Stomach (tissue), 9 donors: ENCODE measurements around the gene DNAAF8. TPM values are rescaled to one million over a fixed set of nuclear protein-coding genes. Genes with fewer than 3 reads are reported as not detected.

ENCODE experiments used
- DNase-seq, 2 donors: peaks; one replicate each; pipeline versions ENCODE4 v3.0.0 to v3.0.0-alpha.2; 2013 to 2019
- H3K27ac ChIP-seq, 5 donors: fragments of 200-600 bp in 4 of 5; sonication (generic) in 4 of 5; one replicate each; pipeline ENCODE4 v1.5.1; 2013 to 2019; ENCODE audit warnings: mild to moderate bottlenecking in 1 of 5, moderate library complexity in 1 of 5
- H3K27me3 ChIP-seq, 3 donors: fragments of 200-600 bp; sonication (generic); one replicate each; pipeline ENCODE4 v1.5.1; 2017 to 2019; ENCODE audit warnings: mixed run types in 1 of 3
- H3K36me3 ChIP-seq, 4 donors: fragments of 200-600 bp; sonication (generic); 1 replicate in 3 of 4; 2 replicates in 1 of 4; pipeline ENCODE4 v1.5.1; 2016 to 2019
- H3K4me1 ChIP-seq, 4 donors: fragments of 200-600 bp; sonication (generic); one replicate each; pipeline ENCODE4 v1.5.1; 2016 to 2019
- H3K4me3 ChIP-seq, 4 donors: fragments of 200-600 bp; sonication (generic) in 3 of 4; one replicate each; pipeline ENCODE4 v1.5.1; 2016 to 2019; ENCODE audit warnings: mild to moderate bottlenecking in 1 of 4
- H3K9me3 ChIP-seq, 4 donors: fragments of 200-600 bp; sonication (generic); one replicate each; pipeline ENCODE4 v1.5.1; 2016 to 2019
- CTCF ChIP-seq, 7 experiments: fragments of 450-650 bp in 4 of 7; fragments of 200-600 bp in 3 of 7; sonication (generic) in 3 of 7; IDR thresholded peaks; one replicate each; pipeline ENCODE4 v1.5.1; 2016 to 2019; ENCODE audit warnings: antibody characterized with exemption in 7 of 7, control low read depth in 2 of 7, mild to moderate bottlenecking in 1 of 7
- EP300 ChIP-seq: sonication (generic); formaldehyde crosslinking; IDR thresholded peaks from one replicate; pipeline ENCODE4 v1.6.1; 2017; ENCODE audit warnings: antibody characterized with exemption
- POLR2A ChIP-seq, 4 donors: fragments of 450-650 bp; IDR thresholded peaks; one replicate each; pipeline ENCODE4 v1.6.1; 2016; ENCODE audit warnings: antibody characterized with exemption in 4 of 4, control low read depth in 2 of 4, mild to moderate bottlenecking in 1 of 4, moderate library complexity in 1 of 4
- POLR2AphosphoS5 ChIP-seq, 3 donors: sonication (generic); formaldehyde crosslinking; IDR thresholded peaks; one replicate each; pipeline ENCODE4 v1.6.1; 2016; ENCODE audit warnings: antibody characterized with exemption in 3 of 3
- WGBS, 5 donors: extraction: QIAGEN DNeasy Blood & Tissue Kit in 3 of 5; methylation state at CpG; one replicate each; pipeline versions ENCODE4 v1.1.5 to v1.1.7; 2013 to 2018; 5-methylcytosine and 5-hydroxymethylcytosine counted together
- intact Hi-C: fragments of 100-400 bp; cut with DNase I; formaldehyde crosslinking; loops from one replicate; pipeline ENCODE4 v1.15.1; 2023; ENCODE audit warnings: low total_unique reads
- polyA plus RNA-seq, 3 donors: library from polyadenylated mRNA; stranded (reverse); fragments of 200-250 nt; gene quantifications; one replicate each; pipeline ENCODE4 v1.2.3, GENCODE V29; 2013
- total RNA-seq, 5 donors: library from RNA; depleted of rRNA; stranded (reverse); fragments of >200 nt; gene quantifications; one replicate each; pipeline versions ENCODE4 v1.1.0 to v1.2.3, GENCODE V29; 2014 to 2016
- donor health status: healthy with polysubstance abuse.
- donor health status: Bipolar disorder and iron deficiency.
- donor health status: healthy.

The DNAAF8 gene
- total and polyA plus RNA-seq, 8 donors = 0.68 to 1.8 (median 1.2) TPM; not detected in 5

GRCh38 chr16:4747906-4748681 is 13.8 kb downstream of the DNAAF8 start:
- no peak overlapping the region for H3K27ac ChIP-seq
- DNase-seq = no peak
- H3K4me3 ChIP-seq = no peak overlapping the region
- peaks cover 24 to 49% (median 45%) of the 10 kb centered on the region in 4 donors for H3K36me3 ChIP-seq
- WGBS, 5 donors = 76 to 85% (median 82%) methylated on average over 14 of the region's 14 CpGs
- H3K9me3 ChIP-seq = no peaks in the 10 kb centered on the region
- H3K4me1 ChIP-seq = peaks cover 15 to 24% (median 20%) of the 10 kb centered on the region in 4 donors
- H3K27me3 ChIP-seq = no peaks in the 10 kb centered on the region
- intact Hi-C loops = no loop called here
- no peak for TF ChIP-seq POLR2AphosphoS5 (IDR thresholded peaks at IDR 0.05)
- no peak for TF ChIP-seq CTCF (IDR thresholded peaks at IDR 0.05)
- TF ChIP-seq EP300 = no peak

- no peaks in the 10 kb centered on the region for H3K27me3 ChIP-seq
- H3K36me3 ChIP-seq = peaks cover 28 to 57% (median 52%) of the 10 kb centered on the region in 4 donors
- TF ChIP-seq POLR2A (IDR thresholded peaks at IDR 0.05) (no peak), EP300 (no peak), POLR2AphosphoS5 (IDR thresholded peaks at IDR 0.05) (no peak), CTCF (IDR thresholded peaks at IDR 0.05) (no peak)
- peaks cover 12 to 17% (median 16%) of the 10 kb centered on the region in 4 donors for H3K4me1 ChIP-seq
- H3K9me3 ChIP-seq = no peaks in the 10 kb centered on the region
- WGBS, 5 donors = 88 to 95% (median 94%) methylated on average over 10 to 16 of the region's 16 CpGs
- intact Hi-C loops = no loop called here
- H3K27ac ChIP-seq = no peak overlapping the region
- DNase-seq = no peak
- no peak overlapping the region for H3K4me3 ChIP-seq
Observed at GRCh38 chr16:4748682-4749411, 14.5 kb downstream of the DNAAF8 start.

- intact Hi-C loops = no loop called here
- DNase-seq = no peak
- Histone ChIP-seq H3K27ac (no peak overlapping the region), H3K9me3 (no peaks in the 10 kb centered on the region), H3K4me3 (no peak overlapping the region), H3K4me1 (peaks cover 12 to 17% (median 16%) of the 10 kb centered on the region in 4 donors), H3K27me3 (no peaks in the 10 kb centered on the region), H3K36me3 (peaks cover 32 to 66% (median 62%) of the 10 kb centered on the region in 4 donors)
- 88 to 94% (median 91%) methylated on average over 5 to 10 of the region's 10 CpGs for WGBS, 5 donors
- TF ChIP-seq POLR2A (IDR thresholded peaks at IDR 0.05) (no peak), POLR2AphosphoS5 (IDR thresholded peaks at IDR 0.05) (no peak), CTCF (IDR thresholded peaks at IDR 0.05) (no peak)
Observed at GRCh38 chr16:4749700-4750257, 15.4 kb downstream of the DNAAF8 start.

GRCh38 chr16:4750896-4751295 is 16.6 kb downstream of the DNAAF8 start:
- H3K36me3 ChIP-seq = peaks cover 35 to 77% (median 73%) of the 10 kb centered on the region in 4 donors
- WGBS, 5 donors = 81 to 89% (median 86%) methylated on average over 8 of the region's 8 CpGs
- no peak overlapping the region for H3K27ac ChIP-seq

More at GRCh38 chr16:4750896-4751295, 16.6 kb downstream of the DNAAF8 start:
- no peaks in the 10 kb centered on the region for H3K27me3 ChIP-seq
- no peak overlapping the region for H3K4me3 ChIP-seq
- peaks cover 12 to 17% (median 16%) of the 10 kb centered on the region in 4 donors for H3K4me1 ChIP-seq
- DNase-seq = no peak
- no peaks in the 10 kb centered on the region for H3K9me3 ChIP-seq
- TF ChIP-seq CTCF (IDR thresholded peaks at IDR 0.05) (no peak), POLR2AphosphoS5 (IDR thresholded peaks at IDR 0.05) (no peak), POLR2A (IDR thresholded peaks at IDR 0.05) (no peak), EP300 (no peak)
- intact Hi-C loops = no loop called here
